Measurements from ENCODE around the gene ZNF609.

DNA sequence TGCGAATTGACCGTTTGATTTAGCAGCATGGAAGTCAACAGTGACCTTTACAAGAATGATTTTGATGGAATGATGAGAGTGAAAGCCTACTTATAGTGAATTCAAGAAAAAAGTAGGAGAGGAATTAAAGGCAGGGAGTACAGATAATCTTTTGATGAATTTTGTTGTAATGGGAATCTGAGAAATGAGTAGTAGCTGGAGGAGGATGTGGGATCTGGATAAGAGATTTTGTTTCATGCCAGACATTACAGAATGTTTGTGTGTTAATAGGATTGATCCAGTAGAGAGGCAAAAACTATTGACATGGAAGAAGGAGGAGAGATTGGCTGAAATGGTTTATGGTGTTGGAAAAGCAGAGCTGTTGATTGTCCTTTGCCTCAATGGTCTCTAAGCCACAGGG is 17.4 kb upstream of the ZNF609 start:
- TF ChIP-seq, protein P1, sequence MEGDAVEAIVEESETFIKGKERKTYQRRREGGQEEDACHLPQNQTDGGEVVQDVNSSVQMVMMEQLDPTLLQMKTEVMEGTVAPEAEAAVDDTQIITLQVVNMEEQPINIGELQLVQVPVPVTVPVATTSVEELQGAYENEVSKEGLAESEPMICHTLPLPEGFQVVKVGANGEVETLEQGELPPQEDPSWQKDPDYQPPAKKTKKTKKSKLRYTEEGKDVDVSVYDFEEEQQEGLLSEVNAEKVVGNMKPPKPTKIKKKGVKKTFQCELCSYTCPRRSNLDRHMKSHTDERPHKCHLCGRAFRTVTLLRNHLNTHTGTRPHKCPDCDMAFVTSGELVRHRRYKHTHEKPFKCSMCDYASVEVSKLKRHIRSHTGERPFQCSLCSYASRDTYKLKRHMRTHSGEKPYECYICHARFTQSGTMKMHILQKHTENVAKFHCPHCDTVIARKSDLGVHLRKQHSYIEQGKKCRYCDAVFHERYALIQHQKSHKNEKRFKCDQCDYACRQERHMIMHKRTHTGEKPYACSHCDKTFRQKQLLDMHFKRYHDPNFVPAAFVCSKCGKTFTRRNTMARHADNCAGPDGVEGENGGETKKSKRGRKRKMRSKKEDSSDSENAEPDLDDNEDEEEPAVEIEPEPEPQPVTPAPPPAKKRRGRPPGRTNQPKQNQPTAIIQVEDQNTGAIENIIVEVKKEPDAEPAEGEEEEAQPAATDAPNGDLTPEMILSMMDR (IDR thresholded peaks at IDR 0.05; ENCODE audit: low read depth, low read length), result no peak
- TF ChIP-seq EZH2phosphoT487 (IDR thresholded peaks at IDR 0.05; ENCODE audit: low read depth), result no peak
